Trophoblast cell (in vitro differentiated cells and primary cell): ENCODE data around the gene IQCK.

Source experiments
- DNase-seq, 2 donors: peaks; one replicate each; pipeline ENCODE4 v3.0.0-alpha.2; 2016
- H2AFZ ChIP-seq: 2 replicates; pipeline ENCODE4 v1.6.1; 2013; ENCODE audit warnings: low read length, moderate library complexity, mild to moderate bottlenecking; ENCODE audit not compliant: insufficient read depth, poor library complexity
- H2AK5ac ChIP-seq: 2 replicates; pipeline ENCODE4 v1.6.1; 2013; ENCODE audit warnings: mild to moderate bottlenecking, low read length
- H2BK120ac ChIP-seq: 2 replicates; pipeline ENCODE4 v1.6.1; 2013; ENCODE audit warnings: low read length, mild to moderate bottlenecking, moderate library complexity; ENCODE audit not compliant: insufficient read depth, poor library complexity
- H2BK12ac ChIP-seq: 2 replicates; pipeline ENCODE4 v1.6.1; 2013; ENCODE audit warnings: mild to moderate bottlenecking, low read length, moderate library complexity
- H2BK5ac ChIP-seq: 2 replicates; pipeline ENCODE4 v1.6.1; 2013; ENCODE audit warnings: low read length, low read depth, moderate library complexity, mild to moderate bottlenecking; ENCODE audit not compliant: poor library complexity
- H3K14ac ChIP-seq: 2 replicates; pipeline ENCODE4 v1.6.1; 2013; ENCODE audit warnings: mild to moderate bottlenecking, low read length
- H3K18ac ChIP-seq: 2 replicates; pipeline ENCODE4 v1.6.1; 2013; ENCODE audit warnings: mild to moderate bottlenecking, low read length
- H3K23ac ChIP-seq: 2 replicates; pipeline ENCODE4 v1.6.1; 2013; ENCODE audit warnings: low read length
- H3K27ac ChIP-seq: 2 replicates; pipeline ENCODE4 v1.5.1; 2013; ENCODE audit warnings: low read depth, mild to moderate bottlenecking, inconsistent platforms, low read length, moderate library complexity
- H3K27me3 ChIP-seq: 2 replicates; pipeline ENCODE4 v1.6.1; 2013; ENCODE audit warnings: inconsistent platforms, mild to moderate bottlenecking, low read length, moderate library complexity; ENCODE audit not compliant: insufficient read depth
- H3K36me3 ChIP-seq, 2 experiments: 1 replicate in 1 of 2; 2 replicates in 1 of 2; pipeline ENCODE4 v1.6.1; 2013; ENCODE audit warnings: low read length in 2 of 2, mild to moderate bottlenecking in 2 of 2, moderate library complexity in 1 of 2; ENCODE audit not compliant: insufficient read depth in 2 of 2, control insufficient read depth in 1 of 2
- H3K4ac ChIP-seq: 2 replicates; pipeline ENCODE4 v1.6.1; 2013; ENCODE audit warnings: low read depth, mild to moderate bottlenecking, low read length, moderate library complexity
- H3K4me1 ChIP-seq, 2 experiments: 1 replicate in 1 of 2; 2 replicates in 1 of 2; pipeline ENCODE4 v1.6.1; 2013; ENCODE audit warnings: low read length in 2 of 2, mild to moderate bottlenecking in 2 of 2, moderate library complexity in 1 of 2; ENCODE audit not compliant: insufficient read depth in 2 of 2, control insufficient read depth in 1 of 2
- H3K4me2 ChIP-seq: 2 replicates; pipeline ENCODE4 v1.6.1; 2013; ENCODE audit warnings: inconsistent platforms, mild to moderate bottlenecking, low read length, moderate library complexity
- H3K4me3 ChIP-seq: 2 replicates; pipeline ENCODE4 v1.5.1; 2013; ENCODE audit warnings: mild to moderate bottlenecking, low read depth, low read length, inconsistent platforms
- H3K79me1 ChIP-seq: one replicate; pipeline ENCODE4 v1.6.1; 2013; ENCODE audit warnings: low read length
- H3K79me2 ChIP-seq: 2 replicates; pipeline ENCODE4 v1.6.1; 2013; ENCODE audit warnings: low read length, mild to moderate bottlenecking; ENCODE audit not compliant: control insufficient read depth, insufficient read depth, poor library complexity
- H3K9ac ChIP-seq: 2 replicates; pipeline ENCODE4 v1.6.1; 2013; ENCODE audit warnings: mild to moderate bottlenecking, low read length
- H3K9me3 ChIP-seq: 2 replicates; pipeline ENCODE4 v1.6.1; 2013; ENCODE audit warnings: low read depth, mild to moderate bottlenecking, control low read depth, inconsistent platforms, low read length; ENCODE audit not compliant: insufficient read depth
- H4K12ac ChIP-seq: 2 replicates; pipeline ENCODE4 v1.6.1; 2013; ENCODE audit warnings: low read depth, mild to moderate bottlenecking, low read length, moderate library complexity
- H4K8ac ChIP-seq: 2 replicates; pipeline ENCODE4 v1.6.1; 2013; ENCODE audit warnings: low read depth, mild to moderate bottlenecking, low read length, moderate library complexity
- H4K91ac ChIP-seq: one replicate; pipeline ENCODE4 v1.6.1; 2013; ENCODE audit warnings: low read depth, mild to moderate bottlenecking, low read length, moderate library complexity
- WGBS: extraction: QIAGEN DNeasy Blood & Tissue Kit; methylation state at CpG from one replicate; pipeline ENCODE4 v1.1.7; 2013; ENCODE audit warnings: missing lambda C conversion rate; ENCODE audit not compliant: insufficient read length, insufficient coverage; ENCODE audit errors: extremely low coverage; 5-methylcytosine and 5-hydroxymethylcytosine counted together

IQCK gene

GRCh38 chr16:19874026-19874425 is 156.0 kb downstream of the IQCK start:
- no peak overlapping the region for H2AK5ac ChIP-seq
- H2AFZ ChIP-seq: no peak overlapping the region
- H3K14ac ChIP-seq: no peak overlapping the region
- no peak overlapping the region for H4K12ac ChIP-seq
- H3K4me1 ChIP-seq: peaks cover 0 to 4% of the 10 kb centered on the region in 2 experiments
- DNase-seq: no peak
- no peaks in the 10 kb centered on the region for H3K9me3 ChIP-seq
- H3K23ac ChIP-seq: no peak overlapping the region
- no peak overlapping the region for H4K91ac ChIP-seq
- no peaks in the 10 kb centered on the region for H3K79me1 ChIP-seq
- no peak overlapping the region for H3K18ac ChIP-seq
- no peak overlapping the region for H3K9ac ChIP-seq
- H3K27ac ChIP-seq: no peak overlapping the region
- no peak overlapping the region for H2BK12ac ChIP-seq
- no peak overlapping the region for H3K4ac ChIP-seq
- peaks cover 23 to 27% of the 10 kb centered on the region in 2 experiments for H3K36me3 ChIP-seq
- H2BK120ac ChIP-seq: no peak overlapping the region
- H3K4me2 ChIP-seq: no peak overlapping the region
- no peaks in the 10 kb centered on the region for H3K27me3 ChIP-seq
- H3K79me2 ChIP-seq: no peaks in the 10 kb centered on the region
- no peak overlapping the region for H4K8ac ChIP-seq
- no peak overlapping the region for H3K4me3 ChIP-seq
- no peak overlapping the region for H2BK5ac ChIP-seq
- no CpG with 5 or more reads among the region's 8 CpGs for WGBS

GRCh38 chr16:19874851-19875546 is 156.9 kb downstream of the IQCK start:
- no peak overlapping the region for H3K14ac ChIP-seq
- no peaks in the 10 kb centered on the region for H3K79me2 ChIP-seq
- peaks cover 20 to 24% of the 10 kb centered on the region in 2 experiments for H3K36me3 ChIP-seq
- no peak overlapping the region for H3K23ac ChIP-seq
- H3K9me3 ChIP-seq: no peaks in the 10 kb centered on the region
- H3K4me2 ChIP-seq: no peak overlapping the region
- H4K12ac ChIP-seq: no peak overlapping the region
- no peak overlapping the region for H2BK120ac ChIP-seq
- H3K18ac ChIP-seq: no peak overlapping the region
- DNase-seq: no peak
- no peak overlapping the region for H3K9ac ChIP-seq
- no peak overlapping the region for H4K8ac ChIP-seq
- no peak overlapping the region for H2AFZ ChIP-seq
- H2BK5ac ChIP-seq: no peak overlapping the region
- H3K27ac ChIP-seq: no peak overlapping the region
- H3K27me3 ChIP-seq: no peaks in the 10 kb centered on the region
- no peak overlapping the region for H4K91ac ChIP-seq
- H3K79me1 ChIP-seq: no peaks in the 10 kb centered on the region
- H2AK5ac ChIP-seq: no peak overlapping the region
- no peak overlapping the region for H3K4ac ChIP-seq
- no CpG with 5 or more reads among the region's 18 CpGs for WGBS
- peaks cover 0 to 6% of the 10 kb centered on the region in 2 experiments for H3K4me1 ChIP-seq
- no peak overlapping the region for H2BK12ac ChIP-seq
- H3K4me3 ChIP-seq: no peak overlapping the region

- Histone ChIP-seq H2BK120ac (no peak overlapping the region), H3K4me3 (no peak overlapping the region), H2BK5ac (no peak overlapping the region), H3K14ac (no peak overlapping the region), H2AK5ac (no peak overlapping the region), H4K91ac (no peak overlapping the region), H3K4me2 (no peak overlapping the region), H3K27ac (no peak overlapping the region), H3K79me2 (no peaks in the 10 kb centered on the region), H3K9ac (no peak overlapping the region), H3K27me3 (no peaks in the 10 kb centered on the region), H3K36me3 (peaks cover 15 to 16% of the 10 kb centered on the region in 2 experiments), H2AFZ (no peak overlapping the region), H3K4me1 (peaks cover 0 to 6% of the 10 kb centered on the region in 2 experiments), H3K9me3 (no peaks in the 10 kb centered on the region), H3K23ac (no peak overlapping the region), H3K79me1 (no peaks in the 10 kb centered on the region), H3K18ac (no peak overlapping the region), H4K12ac (no peak overlapping the region), H4K8ac (no peak overlapping the region), H3K4ac (no peak overlapping the region), H2BK12ac (no peak overlapping the region)
- DNase-seq: no peak
- WGBS: no CpG with 5 or more reads among the region's 6 CpGs
These were observed 157.8 kb downstream of the IQCK start for GRCh38 chr16:19875900-19876299.

- H3K9ac ChIP-seq: no peak overlapping the region
- H3K9me3 ChIP-seq: no peaks in the 10 kb centered on the region
- no peak overlapping the region for H3K14ac ChIP-seq
- no peak overlapping the region for H3K4me2 ChIP-seq
- no peaks in the 10 kb centered on the region for H3K79me1 ChIP-seq
- no peak overlapping the region for H2AK5ac ChIP-seq
- no peak overlapping the region for H2BK120ac ChIP-seq
- no CpG with 5 or more reads among the region's 10 CpGs for WGBS
- no peak for DNase-seq
- no peaks in the 10 kb centered on the region for H3K27me3 ChIP-seq
- H4K8ac ChIP-seq: no peak overlapping the region
- H3K79me2 ChIP-seq: no peaks in the 10 kb centered on the region
- peaks cover 0 to 6% of the 10 kb centered on the region in 2 experiments for H3K4me1 ChIP-seq
- H3K36me3 ChIP-seq: peaks cover 12 to 13% of the 10 kb centered on the region in 2 experiments
- no peak overlapping the region for H3K23ac ChIP-seq
- no peak overlapping the region for H4K91ac ChIP-seq
- no peak overlapping the region for H4K12ac ChIP-seq
- H3K18ac ChIP-seq: no peak overlapping the region
- no peak overlapping the region for H2BK5ac ChIP-seq
- H2AFZ ChIP-seq: no peak overlapping the region
- H3K4me3 ChIP-seq: no peak overlapping the region
- H2BK12ac ChIP-seq: no peak overlapping the region
- no peak overlapping the region for H3K27ac ChIP-seq
- H3K4ac ChIP-seq: no peak overlapping the region
These were observed 158.5 kb downstream of the IQCK start for GRCh38 chr16:19876501-19877059.
